ENCODE results near the gene FAM110D. TPM values are rescaled to one million over a fixed set of nuclear protein-coding genes. Genes with fewer than 3 reads are reported as not detected.

FAM110D gene
- total RNA-seq, 1 experiment from 2014 or later, result 0.46 TPM

GRCh38 chr1:26158271-26158907 is 490 bp upstream of the FAM110D start:
- no peak overlapping the region for H4K5ac ChIP-seq (ENCODE audit: insufficient read length, low read depth, low read length)
- no peak overlapping the region for H4K8ac ChIP-seq (replicated peaks; ENCODE audit: insufficient read length, low read depth, low read length)
- H3K9me3 ChIP-seq (ENCODE audit: control insufficient read depth, low read depth, low read length), result no peaks in the 10 kb centered on the region
- H3K36me3 Mint-ChIP-seq (ENCODE audit: insufficient read depth in 1 of 3, low read depth in 3 of 3), result no peaks in the 10 kb centered on the region
- H3K4ac ChIP-seq (ENCODE audit: low read depth, low read length), result no peak overlapping the region
- H3K4me2 ChIP-seq (ENCODE audit: insufficient read depth, insufficient read length, low read length), result peak overlapping the region; percentile 8
- H3T11ph ChIP-seq (ENCODE audit: low read length), result no peak overlapping the region
- no peak overlapping the region for H2BK15ac ChIP-seq (ENCODE audit: low read depth, low read length)
- no peak overlapping the region for H3K9ac ChIP-seq (ENCODE audit: extremely low read depth, insufficient read length, low read length)
- H3K27me3 Mint-ChIP-seq (ENCODE audit: low read depth), result peaks cover 96% of the 10 kb centered on the region
- no peak overlapping the region for H2AFZ ChIP-seq (ENCODE audit: low read length)
- H3K9me3 Mint-ChIP-seq, result peaks cover 0 to 4% of the 10 kb centered on the region in 2 experiments; a peak in 1 of 5 replicates
- H4K20me1 ChIP-seq (ENCODE audit: control insufficient read depth, insufficient read depth, insufficient read length), result no peaks in the 10 kb centered on the region
- no peak overlapping the region for H3K23ac ChIP-seq (ENCODE audit: insufficient read length, low read depth, low read length)
- no peak overlapping the region for H2BK20ac ChIP-seq (ENCODE audit: low read depth, low read length, poor library complexity, severe bottlenecking)
- no peak overlapping the region for H2BK120ac ChIP-seq (ENCODE audit: low read depth, low read length, poor library complexity, severe bottlenecking)
- H3K79me1 ChIP-seq (ENCODE audit: insufficient read depth, low read depth, low read length, poor library complexity, severe bottlenecking), result no peaks in the 10 kb centered on the region
- H3K18ac ChIP-seq (ENCODE audit: insufficient read length, low read depth, low read length), result no peak overlapping the region
- H3K27me3 ChIP-seq (ENCODE audit: insufficient read depth, low read length), result peaks cover 49% of the 10 kb centered on the region; the same call in 1 of the 2 replicates
- WGBS (ENCODE audit: extremely low coverage, insufficient read length, low lambda C conversion rate), result no CpG with 5 or more reads among the region's 5 CpGs
- DNase-seq, result no peak
- H3K79me2 ChIP-seq (ENCODE audit: insufficient read depth, low read length), result no peaks in the 10 kb centered on the region
- H2BK12ac ChIP-seq (ENCODE audit: insufficient read length, low read depth, low read length), result no peak overlapping the region
- no peak overlapping the region for H3K14ac ChIP-seq (ENCODE audit: insufficient read depth, low read length)
- peak overlapping the region in 1 of 2 experiments; percentile 65; a peak in 2 of 5 replicates for H3K4me3 Mint-ChIP-seq
- TF ChIP-seq CTCF (conservative IDR thresholded peaks at IDR 0.05), result no peak
- peaks cover 11% of the 10 kb centered on the region; the same call in 1 of the 2 replicates for H3K4me1 ChIP-seq (ENCODE audit: insufficient read depth, low read length)
- peaks cover 23% of the 10 kb centered on the region for H3K23me2 ChIP-seq (ENCODE audit: insufficient read length, low read depth, low read length, poor library complexity, severe bottlenecking)
- no peak overlapping the region for H4K91ac ChIP-seq (ENCODE audit: insufficient read length, low read depth, low read length)
- peaks cover 46 to 60% of the 10 kb centered on the region in 2 experiments for H3K4me1 Mint-ChIP-seq
- no peak overlapping the region for H3K27ac ChIP-seq (ENCODE audit: insufficient read length, low read depth, low read length)
- no peak overlapping the region for H3K56ac ChIP-seq (ENCODE audit: insufficient read length, low read depth, low read length)
- H3K27ac Mint-ChIP-seq, result no peak overlapping the region
- H2BK5ac ChIP-seq (ENCODE audit: insufficient read length, low read length), result no peak overlapping the region
- H2AK5ac ChIP-seq (ENCODE audit: insufficient read length, low read length), result no peak overlapping the region

Measured in H9 (cell line).